HepG2 (cell line): ENCODE data around the gene PRDX5. TPM values are rescaled to one million over a fixed set of nuclear protein-coding genes. Genes with fewer than 3 reads are reported as not detected.

ENCODE experiments used
- EED ChIP-seq: sonication (generic); formaldehyde crosslinking; IDR thresholded peaks from 2 replicates; pipeline ENCODE4 v1.5.0; 2020; ENCODE audit warnings: mild to moderate bottlenecking, missing genetic modification reagents
- FOXK2 ChIP-seq: fragments of 450-650 bp; IDR thresholded peaks from 2 replicates; pipeline ENCODE4 v1.6.1; 2016
- GABPA ChIP-seq, 2 experiments: IDR thresholded peaks; 2 replicates each; pipeline ENCODE4 v1.6.1; 2011 to 2016; ENCODE audit warnings: low read depth in 2 of 2, low read length in 1 of 2, missing biosample characterization in 1 of 2, missing genetic modification characterization in 1 of 2
- GATAD1 ChIP-seq: IDR thresholded peaks from 2 replicates; pipeline ENCODE4 v1.6.1; 2016; ENCODE audit warnings: missing genetic modification reagents, missing compliant biosample characterization
- GTF2F1 ChIP-seq: fragments of 150-350 bp; IDR thresholded peaks from 2 replicates; pipeline ENCODE4 v1.6.1; 2014; ENCODE audit warnings: low read length
- HNF4G ChIP-seq, 2 experiments: sonication (generic) in 1 of 2; formaldehyde crosslinking in 1 of 2; IDR thresholded peaks; 2 replicates each; pipeline versions ENCODE4 v1.4.0 to v1.6.1; 2011 to 2020; ENCODE audit warnings: borderline replicate concordance in 2 of 2, low read depth in 2 of 2, mild to moderate bottlenecking in 2 of 2, low read length in 1 of 2, missing genetic modification reagents in 1 of 2, moderate library complexity in 1 of 2
- HOXA7 ChIP-seq: sonication (generic); formaldehyde crosslinking; IDR thresholded peaks from 2 replicates; pipeline ENCODE4 v1.8.1; 2022; ENCODE audit warnings: mild to moderate bottlenecking, missing genetic modification reagents, moderate library complexity
- IKZF1 ChIP-seq: fragments of 450-650 bp; IDR thresholded peaks from 2 replicates; pipeline ENCODE4 v1.7.1; 2016
- NFE2L1 ChIP-seq: sonication (generic); formaldehyde crosslinking; IDR thresholded peaks from 2 replicates; pipeline ENCODE4 v1.4.0; 2020; ENCODE audit warnings: missing genetic modification reagents, mild to moderate bottlenecking, borderline replicate concordance
- NFIB ChIP-seq: sonication (generic); formaldehyde crosslinking; IDR thresholded peaks from 2 replicates; pipeline ENCODE4 v1.9.0; 2021; ENCODE audit warnings: missing genetic modification reagents, mild to moderate bottlenecking, borderline replicate concordance
- NFRKB ChIP-seq: fragments of 450-650 bp; IDR thresholded peaks from 2 replicates; pipeline ENCODE4 v1.6.1; 2017
- POLR2A ChIP-seq, 2 experiments: IDR thresholded peaks; 2 replicates each; pipeline ENCODE4 v1.6.1; 2011; ENCODE audit warnings: low read depth in 2 of 2, low read length in 2 of 2, mild to moderate bottlenecking in 1 of 2, moderate library complexity in 1 of 2; ENCODE audit not compliant: insufficient read depth in 1 of 2
- RARA ChIP-seq: IDR thresholded peaks from 2 replicates; pipeline ENCODE4 v1.6.1; 2016; ENCODE audit warnings: missing genetic modification reagents, missing compliant biosample characterization
- SIX1 ChIP-seq: sonication (generic); formaldehyde crosslinking; IDR thresholded peaks from 2 replicates; pipeline ENCODE4 v1.4.0; 2020; ENCODE audit warnings: missing genetic modification reagents, borderline replicate concordance
- TOE1 ChIP-seq: sonication (generic); formaldehyde crosslinking; IDR thresholded peaks from 2 replicates; pipeline ENCODE4 v1.4.0; 2020; ENCODE audit warnings: mild to moderate bottlenecking, missing genetic modification reagents
- TOPORS ChIP-seq: sonication (generic); formaldehyde crosslinking; IDR thresholded peaks from 2 replicates; pipeline ENCODE4 v1.8.0; 2023; ENCODE audit warnings: mild to moderate bottlenecking, missing genetic modification reagents
- TP53 ChIP-seq: sonication (generic); formaldehyde crosslinking; conservative IDR thresholded peaks from 2 replicates; pipeline ENCODE4 v1.4.0; 2020; ENCODE audit warnings: missing genetic modification reagents
- ZFP41 ChIP-seq: sonication (generic); formaldehyde crosslinking; IDR thresholded peaks from 2 replicates; pipeline ENCODE4 v1.4.0; 2020; ENCODE audit warnings: mild to moderate bottlenecking, missing genetic modification reagents, borderline replicate concordance
- ZMYM3 ChIP-seq: sonication (generic); formaldehyde crosslinking; IDR thresholded peaks from 2 replicates; pipeline ENCODE4 v1.5.1; 2020; ENCODE audit warnings: mild to moderate bottlenecking, missing genetic modification reagents
- ZNF101 ChIP-seq: sonication (generic); formaldehyde crosslinking; IDR thresholded peaks from 2 replicates; pipeline ENCODE4 v1.4.0; 2020; ENCODE audit warnings: mild to moderate bottlenecking, low read depth, missing genetic modification reagents, borderline replicate concordance
- ZNF160 ChIP-seq: sonication (generic); formaldehyde crosslinking; IDR thresholded peaks from 2 replicates; pipeline ENCODE4 v1.8.0; 2022; ENCODE audit warnings: mild to moderate bottlenecking, inconsistent platforms, missing genetic modification reagents
- ZNF343 ChIP-seq: sonication (generic); formaldehyde crosslinking; IDR thresholded peaks from 2 replicates; pipeline ENCODE4 v1.4.0; 2020; ENCODE audit warnings: mild to moderate bottlenecking, missing genetic modification reagents
- ZNF367 ChIP-seq: sonication (generic); formaldehyde crosslinking; IDR thresholded peaks from 2 replicates; pipeline ENCODE4 v1.4.0; 2020; ENCODE audit warnings: missing genetic modification reagents, borderline replicate concordance
- ZNF496 ChIP-seq: sonication (generic); formaldehyde crosslinking; IDR thresholded peaks from 2 replicates; pipeline ENCODE4 v1.8.1; 2023; ENCODE audit warnings: mild to moderate bottlenecking, moderate library complexity, missing genetic modification reagents; ENCODE audit not compliant: insufficient replicate concordance
- ZNF569 ChIP-seq: sonication (generic); formaldehyde crosslinking; IDR thresholded peaks from 2 replicates; pipeline ENCODE4 v1.5.0; 2020; ENCODE audit warnings: mild to moderate bottlenecking, missing genetic modification reagents, moderate library complexity, borderline replicate concordance
- ZNF713 ChIP-seq: sonication (generic); formaldehyde crosslinking; IDR thresholded peaks from 2 replicates; pipeline ENCODE4 v1.4.0; 2020; ENCODE audit warnings: mild to moderate bottlenecking, missing genetic modification reagents
- polyA plus RNA-seq, 8 experiments: library from polyadenylated mRNA; depleted of rRNA in 3 of 8; stranded (reverse) in 7 of 8; unstranded in 1 of 8; fragments of >200 nt; fragmentation: Illumina TruSeq in 4 of 8; extraction: Trizol in 4 of 8; gene quantifications; 2 replicates each; pipeline versions ENCODE4 v1.2.1 to v1.2.3, GENCODE V29; 2011 to 2016; ENCODE audit warnings: low read depth in 4 of 8, missing spikeins in 1 of 8, mixed read lengths in 1 of 8; ENCODE audit not compliant: insufficient read depth in 1 of 8
- total RNA-seq, 5 experiments: library from RNA; depleted of rRNA; stranded (reverse); fragments of >200 nt; fragmentation: Illumina TruSeq; extraction: Trizol; gene quantifications; 2 replicates each; pipeline ENCODE4 v1.2.3, GENCODE V29; 2016; ENCODE audit warnings: low read depth in 1 of 5
- TF ChIP-seq, protein P1 (sequence below): sonication (generic); formaldehyde crosslinking; IDR thresholded peaks from 2 replicates; pipeline ENCODE4 v1.4.0; 2020; ENCODE audit warnings: missing genetic modification reagents
- TF ChIP-seq, protein P2 (sequence below): sonication (generic); formaldehyde crosslinking; IDR thresholded peaks from 2 replicates; pipeline ENCODE4 v1.4.0; 2020; ENCODE audit warnings: mild to moderate bottlenecking, missing genetic modification reagents
- TF ChIP-seq, protein P3 (sequence below): fragments of 450-650 bp; IDR thresholded peaks from 2 replicates; pipeline ENCODE4 v1.6.1; 2016

The PRDX5 gene
- total and polyA plus RNA-seq, 2 of the 13 experiments (the other 11 are each of a cell fraction or from before 2014, with no cell fraction given): 215 to 311 TPM

DNA sequence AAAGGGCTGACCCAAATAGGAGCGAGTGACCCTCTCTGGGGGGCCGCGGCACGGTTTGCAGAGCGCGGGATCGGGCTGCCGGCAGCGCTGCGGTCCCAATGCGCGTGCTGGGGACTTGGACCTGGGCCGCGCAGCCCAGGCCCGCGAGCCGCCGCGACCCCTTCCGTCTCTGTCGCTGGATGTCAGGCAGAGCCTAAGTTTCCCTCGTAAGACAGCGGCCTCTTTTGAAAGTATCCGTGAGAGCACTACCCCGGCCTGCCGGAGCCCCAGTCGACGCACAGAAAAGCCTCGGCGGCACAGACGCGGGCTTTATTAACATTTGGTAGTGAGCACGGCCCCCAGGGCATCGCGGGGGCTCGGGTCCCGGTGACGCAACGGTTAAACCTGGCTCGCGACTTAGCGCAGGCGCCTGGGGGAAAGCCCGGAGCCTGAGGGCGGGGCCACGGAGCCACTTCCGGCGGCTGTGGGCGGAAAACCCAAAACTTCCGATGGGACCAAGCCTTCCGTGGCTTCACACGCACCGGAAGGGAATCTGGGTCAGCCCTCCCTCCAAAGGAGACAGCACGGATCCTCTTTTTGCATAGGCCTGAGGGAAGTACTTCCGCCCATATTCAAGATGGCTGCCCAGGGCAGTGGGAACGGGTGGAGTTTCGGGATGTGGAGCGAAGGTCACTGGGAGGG is 48.2 kb upstream of the PRDX5 start (continued):
- TF ChIP-seq HOXA7 (CRISPR knock-in tag): no peak
- TF ChIP-seq TOE1 (CRISPR knock-in tag): 0 out of 2 replicates have a peak, but pooled peaks have one; percentile 72
- TF ChIP-seq TOPORS (CRISPR knock-in tag): 0 out of 2 replicates have a peak, but pooled peaks have one; percentile 41
- TF ChIP-seq GABPA (IDR thresholded peaks at IDR 0.05; ENCODE audit: low read depth, low read length): peak; percentile 99
- peak; percentile 98 for TF ChIP-seq GABPA (CRISPR knock-in tag; IDR thresholded peaks at IDR 0.05; ENCODE audit: low read depth)
- no peak for TF ChIP-seq EED (CRISPR knock-in tag)
- TF ChIP-seq POLR2A (IDR thresholded peaks at IDR 0.05; ENCODE audit: insufficient read depth in 1 of 2, low read depth in 2 of 2, low read length in 2 of 2): no peak
- no peak for TF ChIP-seq GTF2F1
- no peak; the same call in 1 of the 2 replicates for TF ChIP-seq ZNF569
- peak; percentile 88 for TF ChIP-seq GATAD1
- TF ChIP-seq NFRKB: no peak
- no peak for TF ChIP-seq ZNF160 (CRISPR knock-in tag)
- peak; percentile 48; the same call in 1 of the 2 replicates for TF ChIP-seq RARA (CRISPR knock-in tag)
- TF ChIP-seq SIX1: peak; percentile 58
- 0 out of 2 replicates have a peak, but pooled peaks have one; percentile 21 for TF ChIP-seq ZNF367 (CRISPR knock-in tag)
- TF ChIP-seq, protein P1, sequence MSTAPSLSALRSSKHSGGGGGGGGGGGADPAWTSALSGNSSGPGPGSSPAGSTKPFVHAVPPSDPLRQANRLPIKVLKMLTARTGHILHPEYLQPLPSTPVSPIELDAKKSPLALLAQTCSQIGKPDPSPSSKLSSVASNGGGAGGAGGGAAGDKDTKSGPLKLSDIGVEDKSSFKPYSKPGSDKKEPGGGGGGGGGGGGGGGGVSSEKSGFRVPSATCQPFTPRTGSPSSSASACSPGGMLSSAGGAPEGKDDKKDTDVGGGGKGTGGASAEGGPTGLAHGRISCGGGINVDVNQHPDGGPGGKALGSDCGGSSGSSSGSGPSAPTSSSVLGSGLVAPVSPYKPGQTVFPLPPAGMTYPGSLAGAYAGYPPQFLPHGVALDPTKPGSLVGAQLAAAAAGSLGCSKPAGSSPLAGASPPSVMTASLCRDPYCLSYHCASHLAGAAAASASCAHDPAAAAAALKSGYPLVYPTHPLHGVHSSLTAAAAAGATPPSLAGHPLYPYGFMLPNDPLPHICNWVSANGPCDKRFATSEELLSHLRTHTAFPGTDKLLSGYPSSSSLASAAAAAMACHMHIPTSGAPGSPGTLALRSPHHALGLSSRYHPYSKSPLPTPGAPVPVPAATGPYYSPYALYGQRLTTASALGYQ: no peak
- TF ChIP-seq ZNF713 (CRISPR knock-in tag): no peak
- no peak for TF ChIP-seq FOXK2
- TF ChIP-seq, protein P2, sequence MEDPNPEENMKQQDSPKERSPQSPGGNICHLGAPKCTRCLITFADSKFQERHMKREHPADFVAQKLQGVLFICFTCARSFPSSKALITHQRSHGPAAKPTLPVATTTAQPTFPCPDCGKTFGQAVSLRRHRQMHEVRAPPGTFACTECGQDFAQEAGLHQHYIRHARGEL (CRISPR knock-in tag): no peak
- TF ChIP-seq ZNF496 (CRISPR knock-in tag): no peak
- TF ChIP-seq ZNF101: no peak
- no peak for TF ChIP-seq NFIB (CRISPR knock-in tag)
- peak; percentile 75 for TF ChIP-seq HNF4G (IDR thresholded peaks at IDR 0.05; ENCODE audit: borderline replicate concordance, low read depth, low read length)
- TF ChIP-seq HNF4G (CRISPR knock-in tag; IDR thresholded peaks at IDR 0.05; ENCODE audit: borderline replicate concordance, low read depth): no peak
- TF ChIP-seq TP53 (CRISPR knock-in tag): no peak; the same call in 1 of the 2 replicates
- no peak for TF ChIP-seq ZMYM3 (CRISPR knock-in tag)
- TF ChIP-seq ZFP41: no peak
- TF ChIP-seq, protein P3, sequence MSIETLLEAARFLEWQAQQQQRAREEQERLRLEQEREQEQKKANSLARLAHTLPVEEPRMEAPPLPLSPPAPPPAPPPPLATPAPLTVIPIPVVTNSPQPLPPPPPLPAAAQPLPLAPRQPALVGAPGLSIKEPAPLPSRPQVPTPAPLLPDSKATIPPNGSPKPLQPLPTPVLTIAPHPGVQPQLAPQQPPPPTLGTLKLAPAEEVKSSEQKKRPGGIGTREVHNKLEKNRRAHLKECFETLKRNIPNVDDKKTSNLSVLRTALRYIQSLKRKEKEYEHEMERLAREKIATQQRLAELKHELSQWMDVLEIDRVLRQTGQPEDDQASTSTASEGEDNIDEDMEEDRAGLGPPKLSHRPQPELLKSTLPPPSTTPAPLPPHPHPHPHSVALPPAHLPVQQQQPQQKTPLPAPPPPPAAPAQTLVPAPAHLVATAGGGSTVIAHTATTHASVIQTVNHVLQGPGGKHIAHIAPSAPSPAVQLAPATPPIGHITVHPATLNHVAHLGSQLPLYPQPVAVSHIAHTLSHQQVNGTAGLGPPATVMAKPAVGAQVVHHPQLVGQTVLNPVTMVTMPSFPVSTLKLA: peak; percentile 25; the same call in 1 of the 2 replicates
- no peak for TF ChIP-seq NFE2L1 (CRISPR knock-in tag)
- TF ChIP-seq ZNF343 (CRISPR knock-in tag): peak; percentile 21; the same call in 1 of the 2 replicates
- TF ChIP-seq IKZF1: no peak
